ENCODE results near the gene TRIO. TPM values are rescaled to one million over a fixed set of nuclear protein-coding genes. Genes with fewer than 3 reads are reported as not detected.

TRIO gene
- polyA plus RNA-seq, 1 of the 3 experiments (the other 2 are of a cell fraction), result 229 TPM

DNA sequence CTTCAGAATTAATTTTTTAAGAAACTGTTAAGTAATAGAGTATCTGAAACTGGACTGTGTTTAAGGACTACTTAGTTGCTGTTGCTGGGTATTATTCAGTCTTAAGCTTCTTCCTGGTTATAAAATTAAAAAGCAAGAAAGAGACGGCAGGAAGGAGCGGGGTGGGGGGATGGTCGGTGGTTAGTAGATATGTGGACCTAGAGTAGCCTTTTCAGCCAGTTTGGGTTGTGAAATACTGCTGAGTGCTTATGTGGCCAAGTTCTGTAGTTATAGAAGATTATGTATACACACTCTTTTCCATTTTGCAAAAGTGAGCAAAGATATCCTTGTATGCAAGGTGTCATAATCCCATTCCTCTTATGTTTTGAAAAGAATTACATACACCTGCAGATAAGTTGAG is 28.5 kb downstream of the TRIO start:
- TF ChIP-seq GATA2 (CRISPR knock-in tag; IDR thresholded peaks at IDR 0.05), result no peak
- no peak for TF ChIP-seq YY1 (IDR thresholded peaks at IDR 0.05; ENCODE audit: low read depth)
- TF ChIP-seq NFIC (IDR thresholded peaks at IDR 0.05; ENCODE audit: borderline replicate concordance), result no peak
- no peak for TF ChIP-seq TEAD4 (IDR thresholded peaks at IDR 0.05; ENCODE audit: borderline replicate concordance, insufficient read depth)
- ChIA-PET CTCF (interaction anchor here (1.0 kb wide), 1 partner anchor 263 kb away, joined by 3 read pairs; no protein-coding TSS in a partner anchor), POLR2A (no interaction called here)
- H3K79me2 ChIP-seq (ENCODE audit: insufficient read depth), result peaks cover 100% of the 10 kb centered on the region
- peaks cover 15% of the 10 kb centered on the region for H3F3A ChIP-seq (replicated peaks; ENCODE audit: insufficient read depth)
- H3K4me3 ChIP-seq (ENCODE audit: low read depth in 2 of 2, low read length in 1 of 2), result no peak overlapping the region
- H3K9me2 ChIP-seq, result no peaks in the 10 kb centered on the region
- peaks cover 31 to 70% of the 10 kb centered on the region in 2 experiments for H3K4me1 ChIP-seq (ENCODE audit: control insufficient read depth in 1 of 2, insufficient read depth in 2 of 2, low read depth in 1 of 2, low read length in 1 of 2)
- H2AFZ ChIP-seq (ENCODE audit: low read depth), result no peak overlapping the region
- DNase-seq, result no peak
- 80% methylated on average over 3 of the region's 3 CpGs for WGBS (ENCODE audit: low lambda C conversion rate)
- peaks cover 98% of the 10 kb centered on the region for H4K20me1 ChIP-seq (ENCODE audit: insufficient read depth)
- no peaks in the 10 kb centered on the region for H3K36me3 ChIP-seq (replicated peaks in 1 of 2; ENCODE audit: control insufficient read depth in 1 of 2, insufficient read depth in 2 of 2, low read length in 1 of 2)
- no peaks in the 10 kb centered on the region for H3K27me3 ChIP-seq (ENCODE audit: insufficient read depth)
- 0 out of 4 replicates have a peak overlapping the region, but pooled peaks of 1 of the 2 experiments have one; percentile 8 for H3K27ac ChIP-seq (ENCODE audit: low read depth in 2 of 2, low read length in 1 of 2)
- H3K9ac ChIP-seq, result no peak overlapping the region
- peak overlapping the region; percentile 19; the same call in 1 of the 2 replicates for H3K4me2 ChIP-seq
- no peaks in the 10 kb centered on the region for H3K9me3 ChIP-seq

DNA sequence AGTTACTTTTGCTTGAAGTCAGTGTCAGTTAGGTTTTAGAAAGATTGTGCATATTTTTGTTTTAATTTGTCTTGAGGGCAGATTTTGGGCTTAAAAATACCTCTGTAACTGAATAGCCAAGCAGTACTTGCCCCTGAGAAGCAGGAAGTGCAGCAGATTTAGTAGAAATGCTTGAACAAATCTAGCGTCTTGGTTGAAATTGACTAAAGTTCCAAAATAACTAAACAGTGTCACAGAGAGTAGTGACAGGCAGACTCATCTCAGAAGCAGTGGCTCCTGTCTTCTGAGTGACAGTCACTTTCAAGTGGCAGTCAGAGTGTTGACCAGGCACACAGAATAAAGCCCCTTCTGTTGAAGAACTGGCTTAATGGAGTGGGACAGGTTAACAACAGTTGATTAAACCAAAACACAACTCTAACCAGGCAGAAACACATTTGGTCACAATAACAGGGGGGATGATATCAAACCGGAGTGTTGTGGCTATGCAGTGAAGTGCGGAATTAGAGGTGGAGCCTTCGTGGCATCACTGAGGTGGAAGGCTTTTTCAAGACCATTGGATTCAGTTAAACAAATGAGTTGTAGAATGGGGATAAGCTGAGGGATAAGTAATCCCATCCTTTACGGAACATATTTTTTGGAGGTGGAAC is 29.1 kb downstream of the TRIO start:
- 95% methylated on average over 5 of the region's 5 CpGs for WGBS (ENCODE audit: low lambda C conversion rate)
- Histone ChIP-seq H4K20me1 (ENCODE audit: insufficient read depth) (peaks cover 98% of the 10 kb centered on the region), H2AFZ (ENCODE audit: low read depth) (no peak overlapping the region), H3K79me2 (ENCODE audit: insufficient read depth) (peaks cover 100% of the 10 kb centered on the region), H3K36me3 (replicated peaks in 1 of 2; ENCODE audit: control insufficient read depth in 1 of 2, insufficient read depth in 2 of 2, low read length in 1 of 2) (no peaks in the 10 kb centered on the region), H3K9me2 (no peaks in the 10 kb centered on the region), H3F3A (replicated peaks; ENCODE audit: insufficient read depth) (peaks cover 20% of the 10 kb centered on the region), H3K27ac (ENCODE audit: low read depth in 2 of 2, low read length in 1 of 2) (peak overlapping the region in 1 of 2 experiments; percentile 8; a peak in 1 of 4 replicates), H3K27me3 (ENCODE audit: insufficient read depth) (no peaks in the 10 kb centered on the region), H3K9ac (no peak overlapping the region), H3K4me3 (ENCODE audit: low read depth in 2 of 2, low read length in 1 of 2) (no peak overlapping the region), H3K4me2 (0 out of 2 replicates have a peak overlapping the region, but pooled peaks have one; percentile 19), H3K9me3 (no peaks in the 10 kb centered on the region), H3K4me1 (ENCODE audit: control insufficient read depth in 1 of 2, insufficient read depth in 2 of 2, low read depth in 1 of 2, low read length in 1 of 2) (peaks cover 31 to 66% of the 10 kb centered on the region in 2 experiments)
- POLR2A ChIA-PET, result no interaction called here
- TF ChIP-seq JUND (IDR thresholded peaks at IDR 0.05) (no peak), GATA2 (CRISPR knock-in tag; IDR thresholded peaks at IDR 0.05) (no peak), NFIC (IDR thresholded peaks at IDR 0.05; ENCODE audit: borderline replicate concordance) (no peak), TEAD4 (IDR thresholded peaks at IDR 0.05; ENCODE audit: borderline replicate concordance, insufficient read depth) (no peak), NRF1 (IDR thresholded peaks at IDR 0.05; ENCODE audit: low read depth, low read length) (no peak), YY1 (IDR thresholded peaks at IDR 0.05; ENCODE audit: low read depth) (no peak), ELF1 (IDR thresholded peaks at IDR 0.05) (no peak), RXRA (IDR thresholded peaks at IDR 0.05; ENCODE audit: borderline replicate concordance, low read depth) (no peak), RCOR1 (IDR thresholded peaks at IDR 0.05; ENCODE audit: low read length) (no peak), TCF12 (IDR thresholded peaks at IDR 0.05) (no peak), RAD21 (IDR thresholded peaks at IDR 0.05; ENCODE audit: low read length) (no peak), MEF2A (IDR thresholded peaks at IDR 0.05; ENCODE audit: borderline replicate concordance, low read depth) (no peak), ZBTB33 (IDR thresholded peaks at IDR 0.05; ENCODE audit: borderline replicate concordance, low read depth) (no peak), SMC3 (IDR thresholded peaks at IDR 0.05; ENCODE audit: low read depth, low read length) (no peak), CHD2 (IDR thresholded peaks at IDR 0.05; ENCODE audit: low read length, partially characterized antibody) (no peak), EP300 (IDR thresholded peaks at IDR 0.05; ENCODE audit: borderline replicate concordance in 1 of 2, low read depth in 1 of 2, low read length in 1 of 2) (no peak), EZH2phosphoT487 (IDR thresholded peaks at IDR 0.05; ENCODE audit: borderline replicate concordance, low read depth) (no peak), GABPA (IDR thresholded peaks at IDR 0.05; ENCODE audit: low read depth) (no peak)
- TF ChIP-seq, protein P1, sequence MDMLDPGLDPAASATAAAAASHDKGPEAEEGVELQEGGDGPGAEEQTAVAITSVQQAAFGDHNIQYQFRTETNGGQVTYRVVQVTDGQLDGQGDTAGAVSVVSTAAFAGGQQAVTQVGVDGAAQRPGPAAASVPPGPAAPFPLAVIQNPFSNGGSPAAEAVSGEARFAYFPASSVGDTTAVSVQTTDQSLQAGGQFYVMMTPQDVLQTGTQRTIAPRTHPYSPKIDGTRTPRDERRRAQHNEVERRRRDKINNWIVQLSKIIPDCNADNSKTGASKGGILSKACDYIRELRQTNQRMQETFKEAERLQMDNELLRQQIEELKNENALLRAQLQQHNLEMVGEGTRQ (IDR thresholded peaks at IDR 0.05; ENCODE audit: borderline replicate concordance, low read depth, low read length), result no peak
- CTCF ChIA-PET, result interaction anchor here (1.0 kb wide), 1 partner anchor 262 kb away, joined by 3 read pairs; no protein-coding TSS in a partner anchor
- no peak for DNase-seq
